HG02642 (cell line): Measurements from ENCODE around the gene EXD3.

Source experiments
- ATAC-seq: cut with Tn5 transposase; IDR thresholded peaks from one replicate; pipeline ENCODE4 v1.9.1; 2021; ENCODE audit warnings: mild to moderate bottlenecking; ENCODE audit not compliant: unreplicated experiment, poor library complexity

Gene EXD3

DNA sequence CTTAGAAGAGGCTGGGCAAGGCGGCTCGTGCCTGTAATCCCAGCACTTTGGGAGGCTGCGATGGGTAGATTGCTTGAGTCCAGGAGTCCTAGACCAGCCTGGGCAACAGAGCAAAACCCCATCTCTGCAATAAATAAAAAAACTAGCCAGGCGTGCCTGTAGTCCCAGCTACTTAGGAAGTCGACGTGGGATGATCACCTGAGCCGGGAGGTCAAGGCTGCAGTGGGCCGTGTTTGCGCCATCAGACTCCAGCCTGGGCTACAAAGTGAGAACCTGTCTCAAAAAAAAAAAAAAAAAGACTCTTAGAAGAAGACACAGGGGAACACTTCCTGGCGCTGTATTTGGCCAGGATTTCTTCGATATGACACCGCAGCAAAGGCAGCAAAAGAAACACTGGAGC lies 97.2 kb downstream of the EXD3 start:
- ATAC-seq = no peak

DNA sequence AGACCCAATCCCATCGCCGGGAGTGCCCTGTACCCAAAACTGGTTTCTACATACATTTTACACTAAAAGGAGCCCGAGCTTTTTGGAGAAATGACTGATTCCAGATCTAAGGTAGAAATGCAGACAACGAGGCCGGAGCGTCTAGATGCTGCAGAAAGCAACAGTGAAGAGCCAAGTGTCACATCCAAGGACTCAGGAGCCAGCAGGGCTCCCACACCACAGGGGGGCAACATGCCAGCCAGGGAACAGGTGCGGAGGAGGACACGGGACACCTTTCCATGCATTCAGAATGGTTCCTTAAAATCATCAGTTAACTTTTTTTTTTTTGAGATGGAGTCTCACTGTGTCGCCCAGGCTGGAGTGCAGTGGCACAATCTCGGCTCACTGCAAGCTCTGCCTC lies 97.8 kb downstream of the EXD3 start:
- no peak for ATAC-seq

DNA sequence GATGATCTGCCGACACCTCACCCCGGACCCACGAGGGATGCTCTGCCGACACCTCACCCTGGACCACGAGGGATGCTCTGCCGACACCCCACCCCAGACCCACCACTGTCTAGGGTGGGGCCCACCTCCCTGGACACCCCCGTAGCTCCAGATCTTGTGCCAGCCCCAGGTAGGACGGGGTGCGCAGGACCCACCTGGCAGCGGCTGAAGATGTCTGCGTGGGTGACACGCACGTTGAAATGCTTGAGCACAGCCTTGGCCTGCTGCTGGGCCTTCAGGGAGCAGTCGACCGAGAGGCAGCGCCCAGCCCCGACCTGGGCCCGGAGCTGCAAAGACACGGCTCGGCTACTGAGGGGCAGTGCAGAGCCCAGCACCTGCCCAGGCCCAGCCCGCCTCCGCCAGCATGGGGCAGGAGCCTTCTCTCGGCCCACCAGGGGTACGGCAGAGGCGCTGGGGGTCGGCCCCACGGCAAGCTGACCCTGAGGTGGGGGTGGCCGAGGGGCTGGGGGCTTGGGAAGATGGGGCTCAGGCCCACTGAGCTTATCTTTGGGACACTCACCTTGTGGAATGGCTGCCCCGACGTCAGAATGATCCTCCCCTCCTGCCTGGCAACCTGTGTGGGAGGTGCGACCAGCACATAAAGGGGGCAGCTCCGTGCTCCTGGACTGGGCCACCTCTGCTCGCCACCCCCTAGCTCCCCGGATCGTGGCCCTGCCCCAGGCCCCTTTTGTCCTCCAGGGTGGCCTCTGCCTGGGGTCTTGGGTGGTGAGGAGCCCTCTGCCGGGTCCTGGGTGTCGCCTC lies 99.2 kb downstream of the EXD3 start:
- ATAC-seq = no peak

DNA sequence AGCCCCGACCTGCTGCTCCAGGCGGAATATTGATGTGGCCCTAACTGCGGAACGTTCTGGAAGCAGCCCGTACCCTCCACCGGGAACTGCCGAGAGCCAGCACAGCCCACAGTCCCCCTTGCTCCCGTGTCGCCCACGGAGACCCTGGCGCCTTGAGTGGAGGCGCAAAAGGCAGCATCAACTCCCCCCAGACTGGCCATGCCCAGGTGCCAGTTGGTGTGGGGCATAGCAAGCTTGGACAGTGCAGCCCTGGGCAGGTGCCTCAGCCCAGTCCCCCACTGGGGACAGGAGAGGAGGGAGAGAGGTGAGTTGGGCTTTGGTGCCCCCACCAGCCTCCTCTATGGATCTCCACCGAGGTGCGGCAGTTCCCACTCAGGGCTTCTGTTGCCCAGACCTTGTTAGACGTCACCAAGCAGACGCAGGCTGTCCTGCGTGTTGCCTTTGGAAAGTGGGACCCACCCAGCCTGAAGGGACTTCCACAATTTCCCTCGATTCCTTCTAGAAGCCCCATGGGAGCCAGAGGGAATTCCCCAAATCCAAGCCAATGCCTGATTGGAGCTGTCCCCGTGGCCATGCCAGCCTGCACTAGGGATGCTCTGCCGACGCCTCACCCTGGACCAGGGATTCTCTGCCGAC lies 101.1 kb downstream of the EXD3 start:
- ATAC-seq = no peak

DNA sequence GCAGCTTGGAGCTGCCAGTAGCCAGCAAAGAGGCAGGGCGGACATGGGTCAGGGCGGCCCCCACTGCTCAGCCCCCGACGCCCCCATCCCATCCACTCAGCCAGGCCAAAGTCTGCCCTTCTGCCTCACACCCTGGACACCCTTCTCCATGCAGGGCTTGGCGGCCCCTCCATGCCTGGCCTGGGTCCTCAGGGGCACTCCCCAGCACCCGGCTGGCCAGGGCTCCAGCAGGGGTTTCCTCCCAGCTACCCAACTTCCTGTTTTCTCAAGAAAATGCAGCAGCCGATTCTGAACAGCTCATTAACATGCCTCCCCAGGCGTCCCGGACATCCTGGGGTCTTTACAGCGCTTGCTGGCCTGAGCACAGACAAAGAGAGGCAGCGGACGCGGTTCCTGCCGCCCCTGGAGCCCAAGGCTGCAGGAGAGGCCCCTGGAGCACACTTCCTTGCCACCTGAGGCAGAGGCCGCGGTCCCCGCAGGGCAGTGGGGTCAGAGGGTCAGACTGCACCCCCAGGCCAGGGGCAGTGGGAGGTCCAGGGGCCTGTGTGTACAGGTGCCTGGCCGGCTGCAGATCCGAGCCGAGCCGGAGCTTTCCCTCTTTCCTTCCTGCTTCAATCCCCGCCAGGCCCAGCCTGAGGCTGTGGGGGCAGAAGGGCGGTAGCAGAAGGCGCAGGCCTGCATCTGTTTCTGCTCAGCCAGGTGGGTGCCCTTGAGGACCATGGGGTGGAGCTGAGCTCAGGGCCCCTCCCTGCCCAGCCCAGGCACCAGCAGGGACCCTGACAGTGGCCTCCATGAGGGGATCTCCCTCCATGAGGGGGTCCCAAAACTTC lies 102.2 kb downstream of the EXD3 start:
- ATAC-seq = no peak

DNA sequence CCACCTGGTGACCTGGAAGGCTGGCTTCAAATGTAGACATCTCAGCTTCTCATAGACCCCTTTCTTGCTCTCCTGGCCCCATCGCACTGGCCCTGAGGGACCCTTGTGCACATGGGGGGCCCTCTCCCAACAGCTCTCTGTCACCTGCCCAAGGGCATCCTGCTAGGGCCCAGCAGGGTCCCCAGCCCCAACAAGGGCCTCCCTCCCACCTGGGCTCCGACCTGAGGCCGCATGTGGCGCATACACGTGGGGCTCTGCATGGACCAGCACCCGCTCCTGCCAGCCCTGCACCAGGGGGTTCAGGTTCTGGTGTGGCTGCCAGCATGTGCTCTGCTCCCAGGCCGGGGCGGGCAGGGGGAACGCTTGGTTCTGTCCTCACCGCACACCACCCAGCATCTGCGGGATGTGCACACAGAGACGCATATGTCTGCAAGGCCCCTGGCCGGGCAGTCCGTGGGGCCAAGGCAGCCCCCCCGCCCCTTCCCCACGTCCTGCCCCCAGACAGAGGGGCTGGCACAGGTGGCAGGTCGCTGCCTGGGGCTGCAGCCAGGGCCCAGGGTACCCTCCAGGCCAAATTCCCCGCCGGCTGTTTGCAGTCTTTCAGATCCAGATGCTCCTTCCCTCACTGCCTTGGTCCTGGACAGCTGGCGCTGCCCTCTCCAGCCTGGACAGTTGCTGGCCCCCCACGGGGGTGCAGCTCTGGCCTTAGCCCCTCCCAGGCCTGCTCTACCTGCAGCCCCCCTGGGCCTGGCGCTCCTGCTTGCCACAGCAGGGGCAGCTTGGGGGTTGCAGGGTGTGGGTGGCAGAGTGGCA lies 103.0 kb downstream of the EXD3 start:
- no peak for ATAC-seq

DNA sequence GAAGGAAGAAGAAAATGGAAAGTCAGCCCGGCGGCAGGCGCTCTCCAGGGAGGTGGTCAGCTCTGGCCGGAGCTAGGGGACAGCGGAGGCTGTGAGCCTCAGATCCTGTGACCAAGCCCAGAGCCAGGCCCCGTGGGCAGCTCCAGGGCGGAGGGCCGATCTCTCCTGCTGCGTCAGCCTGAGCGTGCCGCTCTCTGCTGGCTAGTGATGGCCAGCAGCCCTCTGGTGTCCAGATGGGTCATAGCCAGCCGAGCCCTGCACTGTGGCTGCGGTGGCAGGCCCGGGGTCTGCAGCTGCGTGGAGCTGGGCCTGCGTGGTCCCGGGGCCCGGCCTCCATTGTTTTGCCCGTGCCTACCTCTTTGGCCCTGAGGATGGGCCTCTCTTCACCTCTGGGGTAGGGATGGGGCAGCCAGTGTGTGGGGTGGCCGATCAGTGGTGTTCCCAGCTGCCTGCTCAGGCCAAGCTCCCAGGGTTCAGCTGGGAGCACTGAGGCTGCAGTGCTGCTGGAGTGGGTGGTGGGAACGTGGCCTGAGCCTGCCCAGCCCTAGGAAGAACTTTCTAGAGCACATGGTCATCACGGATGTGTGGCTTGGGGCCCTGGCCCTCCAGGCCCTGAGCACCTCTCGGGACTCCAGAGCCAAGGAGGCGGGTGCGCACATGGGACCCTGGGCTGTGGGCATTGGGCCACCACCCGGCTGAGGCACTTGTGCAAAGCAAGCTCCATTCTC lies 103.8 kb downstream of the EXD3 start:
- no peak for ATAC-seq

DNA sequence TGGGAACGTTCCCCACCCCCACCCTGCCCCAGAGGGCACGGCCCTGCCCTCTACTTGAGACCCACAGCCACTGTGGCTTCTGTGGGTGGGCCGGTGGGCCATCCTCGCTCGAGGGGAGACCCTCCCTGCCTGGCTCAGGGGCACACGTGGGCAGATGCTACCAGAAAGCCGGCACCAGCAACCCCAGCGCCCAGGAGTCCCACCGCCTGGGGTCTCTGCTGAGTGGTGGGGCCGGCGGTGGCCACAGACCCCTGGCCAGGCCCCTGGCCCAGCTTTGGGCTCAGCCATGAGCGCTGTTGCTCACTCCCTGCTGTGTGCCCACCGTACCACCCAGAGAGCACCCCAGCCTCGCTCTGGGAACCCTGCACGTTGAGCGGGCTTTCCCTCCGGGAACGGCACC lies 104.4 kb downstream of the EXD3 start:
- ATAC-seq = no peak

DNA sequence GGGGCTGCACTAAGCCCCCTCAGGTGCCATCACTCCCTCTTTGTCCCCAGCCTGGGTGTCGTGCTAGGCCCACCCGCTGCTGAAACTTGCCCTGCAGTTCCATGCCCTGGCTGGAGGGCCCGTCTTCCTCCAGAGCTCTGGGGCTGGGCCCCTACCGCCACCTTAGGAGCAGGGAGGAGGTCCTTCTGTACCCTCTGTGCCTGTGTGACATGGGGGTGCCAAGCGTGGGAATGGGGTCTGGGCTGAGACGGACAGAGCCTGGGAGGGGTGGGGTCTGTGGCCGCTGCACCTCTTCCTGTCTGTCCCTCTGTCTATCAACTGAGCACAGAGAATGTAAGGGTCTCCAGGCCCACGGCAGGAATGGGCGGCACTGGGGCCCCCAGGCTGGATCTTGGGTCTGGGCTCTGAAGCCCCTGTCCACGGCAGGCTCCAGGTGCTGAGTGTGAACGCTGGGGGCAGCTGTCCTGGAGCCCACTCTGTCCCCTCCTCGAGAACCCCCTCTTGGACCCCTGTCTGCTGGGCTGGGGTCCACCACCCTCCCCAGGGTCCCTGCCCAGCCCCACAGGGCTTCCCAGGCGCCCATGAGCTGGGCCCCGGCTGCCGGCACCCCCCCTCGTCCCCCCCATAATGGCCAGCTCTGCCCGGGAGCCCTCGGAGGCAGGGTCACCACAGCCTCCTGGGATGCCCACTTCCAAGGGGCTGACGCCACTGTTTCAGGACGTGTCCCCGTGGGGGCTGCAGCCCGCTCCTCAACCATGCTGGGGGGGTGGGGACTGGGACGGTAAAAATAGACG lies 105.0 kb downstream of the EXD3 start:
- ATAC-seq = no peak

DNA sequence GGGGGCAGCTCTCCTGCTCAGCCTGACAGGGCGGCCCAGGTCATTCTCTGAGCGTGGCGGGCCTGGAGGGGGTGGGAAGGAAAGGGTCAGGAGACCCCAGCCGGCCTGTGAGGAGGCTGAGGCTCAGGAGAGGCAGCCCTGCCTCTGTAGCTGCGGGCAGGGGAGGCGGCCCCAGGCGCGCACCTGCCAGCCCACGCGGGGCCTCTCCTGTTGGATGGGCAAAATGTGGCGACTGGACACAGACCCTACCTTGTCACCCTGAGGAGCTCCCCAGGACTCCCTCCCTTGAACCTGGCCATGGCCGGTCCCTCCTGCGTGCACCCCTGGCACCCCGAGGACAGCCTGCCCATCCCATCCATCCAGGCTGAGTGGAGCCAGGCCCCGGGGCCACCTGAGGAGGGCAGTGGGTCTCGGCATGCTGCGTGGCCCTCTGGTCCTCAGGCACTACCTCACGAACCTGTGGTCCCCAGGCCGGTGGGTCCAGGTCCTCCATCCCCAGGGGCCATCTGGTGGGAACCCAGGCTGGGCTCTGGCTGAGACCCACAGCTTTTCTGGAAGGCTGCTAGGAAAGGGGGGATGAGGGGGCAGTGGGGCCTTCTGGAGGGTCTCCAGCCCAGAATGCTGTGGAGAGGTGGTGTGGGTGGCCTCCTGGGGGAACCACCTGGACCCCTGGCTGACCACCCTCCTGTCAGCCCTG lies 105.8 kb downstream of the EXD3 start:
- ATAC-seq = no peak

DNA sequence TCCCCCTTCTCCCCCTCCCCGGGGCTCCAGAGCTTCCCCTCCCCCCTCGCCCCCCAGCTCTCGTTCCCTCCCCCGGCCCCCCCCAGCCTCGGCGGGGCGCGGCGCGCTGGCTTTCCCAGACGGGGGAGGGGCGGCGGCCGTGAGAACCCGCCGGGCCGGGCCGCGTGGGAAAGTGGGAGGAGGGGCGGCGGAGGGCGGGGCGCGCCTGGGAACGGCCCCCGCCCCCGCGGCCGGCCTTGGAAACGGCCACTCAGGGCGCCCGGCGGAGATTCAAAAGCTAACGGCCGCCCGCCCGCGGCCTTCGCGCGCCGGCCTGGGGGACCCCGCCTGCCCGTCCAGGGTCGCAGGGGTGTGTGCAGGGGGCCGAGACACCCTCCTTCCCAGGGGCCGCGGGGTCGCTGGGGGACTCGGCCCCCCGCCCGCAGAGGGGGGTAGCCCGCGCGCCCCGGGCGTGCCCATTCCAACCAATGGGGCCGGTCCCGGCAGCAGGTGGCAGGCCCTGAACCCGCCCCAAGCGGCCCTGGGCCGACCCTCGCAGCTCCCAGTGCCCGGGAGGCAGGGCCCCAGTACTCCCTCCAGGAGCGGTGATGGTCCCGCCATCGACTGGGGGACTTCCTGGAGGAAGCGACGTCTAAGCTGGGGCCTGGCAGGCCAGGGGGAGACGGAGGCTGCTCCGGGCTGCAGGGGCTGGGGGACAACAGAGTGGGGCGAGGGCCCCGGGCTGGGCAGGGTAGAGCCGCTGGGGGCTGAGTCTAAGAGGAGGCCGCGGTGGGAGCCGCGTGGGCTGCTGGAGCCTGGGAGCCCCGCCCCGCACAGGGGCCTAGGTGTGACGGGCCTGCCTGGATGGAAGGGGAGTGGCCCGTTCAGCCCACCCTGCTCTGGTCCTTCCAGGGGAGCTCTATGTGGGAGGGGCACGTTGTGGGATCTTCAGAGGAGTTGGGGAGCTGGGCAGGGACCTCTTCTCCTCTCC lies 106.7 kb downstream of the EXD3 start:
- no peak for ATAC-seq

DNA sequence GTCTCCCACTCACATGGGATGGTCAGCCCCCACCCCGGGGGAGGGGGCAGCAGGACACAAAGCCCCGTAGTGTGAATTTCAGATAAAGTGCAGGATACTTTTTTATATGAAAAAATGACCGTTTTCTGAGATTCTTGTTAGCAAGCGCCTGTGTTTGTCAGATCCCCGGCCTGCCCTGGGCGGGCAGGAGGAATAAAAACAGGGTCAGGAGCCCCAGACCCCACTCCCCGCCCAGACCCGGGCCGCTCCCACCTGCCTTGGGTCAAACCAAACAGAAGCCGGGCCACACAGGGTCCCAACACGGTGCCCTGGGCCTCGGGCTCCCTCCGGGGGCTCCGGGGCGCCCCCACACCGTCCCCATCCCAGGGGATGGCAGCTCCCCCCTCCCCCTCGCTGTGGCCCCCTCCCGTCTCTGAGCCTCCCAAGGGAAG lies 107.4 kb downstream of the EXD3 start:
- no peak for ATAC-seq

DNA sequence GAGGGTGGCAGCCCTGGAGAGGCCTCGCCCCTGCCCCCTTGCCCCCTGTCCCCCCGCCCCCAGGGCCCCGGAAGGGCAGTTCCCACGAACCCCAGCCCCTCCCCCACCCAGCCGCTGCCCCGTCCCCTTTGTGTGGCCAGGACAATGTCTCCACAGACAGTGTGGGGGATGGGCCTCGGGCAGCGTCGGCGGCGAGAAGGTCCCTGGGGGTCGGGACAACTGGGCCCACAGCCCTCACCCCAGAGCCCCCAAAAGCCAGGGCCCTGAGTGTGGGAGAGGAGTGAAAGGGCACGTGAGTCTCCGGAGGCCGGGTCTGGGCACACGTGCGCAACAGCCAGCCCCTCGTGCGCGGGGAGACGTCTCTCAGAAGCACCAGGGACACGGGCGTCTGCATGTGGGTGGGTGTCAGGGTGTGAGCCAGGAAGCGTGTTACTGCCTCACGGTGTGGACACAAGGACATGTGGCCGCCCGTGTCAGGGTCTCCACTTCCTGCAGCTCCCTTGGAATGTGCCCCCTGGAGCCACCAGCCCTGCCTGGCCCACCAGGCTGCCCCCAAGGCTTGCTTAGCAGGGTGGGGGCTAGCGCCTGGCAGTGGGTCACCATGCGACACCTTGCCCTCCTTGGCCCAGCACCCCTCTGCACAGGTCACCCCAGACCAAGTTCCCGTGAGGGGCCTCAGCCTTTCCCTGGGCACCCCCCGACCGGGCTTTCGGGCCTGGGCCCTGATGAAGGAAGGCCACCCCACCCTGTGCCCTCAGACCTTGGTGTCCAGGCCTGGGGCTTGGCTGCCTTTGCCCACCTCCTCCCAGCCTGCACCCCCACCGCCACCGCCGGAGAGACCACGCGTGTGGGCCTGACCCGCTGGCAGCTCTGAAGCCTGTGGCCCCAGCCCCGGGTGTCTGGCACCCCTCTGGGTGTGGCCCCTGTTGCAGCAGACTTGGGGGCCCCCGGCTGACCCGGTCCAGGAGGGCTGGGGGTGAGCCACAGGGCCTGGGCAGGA lies 108.1 kb downstream of the EXD3 start:
- no peak for ATAC-seq

DNA sequence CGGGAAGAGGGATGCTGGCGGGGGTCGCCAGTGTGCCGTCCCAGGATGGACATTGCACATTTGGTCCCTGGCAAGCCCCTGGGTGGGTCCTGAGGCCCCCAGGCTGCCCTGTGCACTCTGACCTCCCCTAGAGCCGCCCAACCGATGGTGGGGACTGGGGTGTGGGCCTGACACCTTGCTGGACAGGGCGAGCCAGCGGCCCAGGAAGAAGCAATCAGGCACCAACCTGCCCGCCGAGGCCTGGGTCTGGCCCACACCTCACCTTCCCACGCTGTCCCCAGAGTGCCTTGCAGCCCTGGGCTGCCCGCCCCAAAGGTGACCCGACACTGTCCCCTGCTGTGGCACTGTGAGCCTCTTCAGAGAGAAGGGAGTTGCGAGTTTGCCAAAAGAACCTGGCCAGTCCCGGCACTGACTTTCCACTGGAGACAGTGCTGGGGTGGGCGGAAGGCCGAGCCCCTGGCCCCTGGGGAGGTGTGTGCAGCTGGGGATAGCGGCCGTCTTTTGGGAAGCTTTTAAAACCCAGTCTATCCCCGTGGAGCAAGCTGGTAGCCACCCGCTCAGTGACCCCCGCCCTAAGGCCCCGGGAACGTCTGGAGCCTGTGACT lies 108.9 kb downstream of the EXD3 start:
- ATAC-seq = no peak

DNA sequence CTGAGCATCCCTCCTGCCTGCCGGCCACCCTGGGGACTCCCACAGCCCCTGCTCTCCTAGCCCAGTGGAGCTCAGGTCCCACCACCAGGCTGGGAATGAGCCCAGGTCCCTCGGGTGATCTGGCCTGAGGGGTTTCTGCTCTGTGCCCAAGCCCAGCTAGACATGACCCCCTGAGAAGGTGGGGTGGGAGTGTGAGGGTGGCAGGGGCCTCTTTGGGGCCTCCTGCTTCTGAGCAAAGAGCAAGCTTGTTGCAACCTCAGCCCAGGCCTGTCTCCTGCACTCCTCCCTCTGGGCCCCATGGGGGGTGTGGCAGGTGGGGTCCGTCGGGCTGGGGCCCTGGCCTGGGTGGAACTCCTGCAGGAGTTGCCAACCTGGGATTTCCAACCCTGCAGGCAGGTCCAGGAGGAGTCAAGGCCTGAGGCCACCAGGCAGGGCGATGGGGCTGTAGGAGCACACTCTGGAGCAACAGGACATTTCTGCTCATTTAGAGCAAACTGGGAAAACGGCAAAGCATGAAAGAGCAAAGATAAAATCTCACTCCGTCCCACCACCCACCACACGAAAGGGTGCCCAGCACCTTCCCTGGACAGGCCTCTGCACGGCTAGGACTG lies 109.5 kb downstream of the EXD3 start:
- no peak for ATAC-seq
